Panc1 (cell line): Measurements from ENCODE around the gene JUN. TPM values are rescaled to one million over a fixed set of nuclear protein-coding genes. Genes with fewer than 3 reads are reported as not detected.

Experiments used
- ATAC-seq: fragments of 200-7000 bp; cut with Tn5 transposase; 2 replicates; pipeline ENCODE4 v1.9.1; 2020; ENCODE audit warnings: mild to moderate bottlenecking, moderate library complexity
- BruUV-seq: library from RNA; stranded (reverse); fragments of 400-500 nt; replicated peaks from 2 replicates; lab custom pipeline; 2021; lab: Mats Ljungman, UMichigan
- CTCF ChIA-PET: fragments of 300-600 bp; sonication (Branson Sonifier 250); formaldehyde crosslinking; loops from one replicate; lab custom pipeline; 2022; ENCODE audit warnings: antibody characterized with exemption; lab: Charles Lee
- POLR2A ChIA-PET: fragments of 300-600 bp; sonication (Branson Sonifier 250); formaldehyde crosslinking; loops from one replicate; lab custom pipeline; 2022; ENCODE audit warnings: antibody characterized with exemption; lab: Charles Lee
- DNase-seq: peaks from one replicate; pipeline ENCODE4 v3.0.0-alpha.2; 2010; ENCODE audit warnings: low read depth, low spot score
- H3K27ac ChIP-seq: 2 replicates; pipeline ENCODE4 v1.5.1; 2011; ENCODE audit warnings: mild to moderate bottlenecking, low read length, inconsistent platforms
- H3K27me3 ChIP-seq: fragments of 200-500 bp; sonication (Bioruptor generic); 2 replicates; pipeline ENCODE4 v1.6.0; 2014; ENCODE audit warnings: low read length, inconsistent platforms; ENCODE audit not compliant: control insufficient read depth, insufficient read depth
- H3K36me3 ChIP-seq: fragments of 200-500 bp; sonication (Bioruptor generic); 2 replicates; pipeline ENCODE4 v1.5.1; 2014; ENCODE audit warnings: inconsistent platforms, mild to moderate bottlenecking, low read length, moderate library complexity; ENCODE audit not compliant: control insufficient read depth, insufficient read depth
- H3K4me1 ChIP-seq: 2 replicates; pipeline ENCODE4 v1.5.1; 2011; ENCODE audit warnings: inconsistent platforms, mild to moderate bottlenecking, low read length, moderate library complexity; ENCODE audit not compliant: control insufficient read depth, insufficient read depth
- H3K4me3 ChIP-seq, 2 experiments: 2 replicates each; pipeline ENCODE4 v1.5.1; 2011 to 2012; ENCODE audit warnings: low read depth in 2 of 2, low read length in 2 of 2, mild to moderate bottlenecking in 2 of 2, inconsistent platforms in 1 of 2, moderate library complexity in 1 of 2
- H3K9me3 ChIP-seq: fragments of 200-500 bp; sonication (Bioruptor generic); 2 replicates; pipeline ENCODE4 v1.5.1; 2014; ENCODE audit warnings: low read depth, mild to moderate bottlenecking, inconsistent platforms, low read length, moderate library complexity; ENCODE audit not compliant: control insufficient read depth, insufficient read depth
- POLR2AphosphoS5 ChIP-seq: IDR thresholded peaks from 2 replicates; pipeline ENCODE4 v1.6.1; 2012; ENCODE audit warnings: mild to moderate bottlenecking, low read depth, low read length, moderate library complexity
- SIN3A ChIP-seq: IDR thresholded peaks from 2 replicates; pipeline ENCODE4 v1.6.1; 2012; ENCODE audit warnings: low read depth, mild to moderate bottlenecking, low read length, moderate library complexity, borderline replicate concordance; ENCODE audit not compliant: insufficient read depth
- TCF7L2 ChIP-seq: IDR thresholded peaks from 2 replicates; pipeline ENCODE4 v1.6.1; 2011; ENCODE audit warnings: mild to moderate bottlenecking, low read depth, low read length, inconsistent platforms
- in situ Hi-C: cut with HindIII; loops from 2 replicates; pipeline ENCODE4 v1.10.0; 2016; ENCODE audit warnings: low sequenced_read_pairs, low pct_unique_long_range_greater_than_20kb
- intact Hi-C: fragments of 100-400 bp; cut with micrococcal nuclease; formaldehyde crosslinking; loops from one replicate; pipeline ENCODE4 v1.10.0; 2022; ENCODE audit not compliant: unreplicated experiment
- total RNA-seq: library from RNA; stranded (reverse); gene quantifications from one replicate; pipeline ENCODE4 v1.2.1, GENCODE V29; 2021; ENCODE audit not compliant: unreplicated experiment
- TF ChIP-seq, protein P1 (sequence below), 2 experiments: IDR thresholded peaks; 2 replicates each; pipeline ENCODE4 v1.6.1; 2011 to 2012; ENCODE audit warnings: low read depth in 2 of 2, control low read depth in 1 of 2, low read length in 1 of 2, mild to moderate bottlenecking in 1 of 2, moderate library complexity in 1 of 2; ENCODE audit not compliant: insufficient read depth in 1 of 2
- TF ChIP-seq, protein P2 (sequence below): fragments of 450-650 bp; IDR thresholded peaks from 2 replicates; pipeline ENCODE4 v1.5.1; 2017; ENCODE audit warnings: mild to moderate bottlenecking

Gene JUN
- total RNA-seq, 1 experiment from 2014 or later: 70.0 TPM

DNA sequence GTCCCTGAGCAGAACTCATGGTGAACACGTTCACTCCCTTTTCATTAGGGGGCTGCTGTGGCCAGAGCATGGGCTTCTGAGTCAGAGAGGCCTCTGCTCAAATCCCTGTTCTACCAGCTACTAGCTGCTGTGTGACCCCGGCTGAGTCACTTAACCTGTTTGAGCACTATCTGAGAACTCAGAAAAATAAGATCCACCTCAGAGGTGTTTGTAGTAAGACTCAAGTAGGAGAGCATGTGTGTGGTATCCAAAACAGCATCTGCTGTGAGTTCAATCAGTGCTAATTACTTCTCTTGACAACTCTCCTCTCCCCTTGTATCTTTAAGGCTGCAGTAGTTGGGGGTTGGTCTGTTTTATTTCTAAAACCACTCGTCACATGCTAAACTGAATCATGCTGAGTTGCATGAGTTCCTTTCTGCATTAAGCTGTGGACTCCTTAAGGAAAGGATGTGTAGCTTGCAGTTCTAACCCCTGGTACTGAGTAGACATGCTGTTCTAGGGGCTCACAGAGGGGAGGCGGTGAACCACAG is 39.7 kb upstream of the JUN start:
- H3K27me3 ChIP-seq: no peaks in the 10 kb centered on the region
- H3K4me1 ChIP-seq: peaks cover 8% of the 10 kb centered on the region
- ATAC-seq (peak; percentile 79), DNase-seq (peak; percentile 72)
- no TSS peak for BruUV-seq
- no peaks in the 10 kb centered on the region for H3K36me3 ChIP-seq
- intact Hi-C loops (no loop called here), in situ Hi-C loops (no loop called here)
- ChIA-PET POLR2A (no interaction called here), CTCF (no interaction called here)
- peak overlapping the region; percentile 59 for H3K27ac ChIP-seq
- no peak overlapping the region for H3K4me3 ChIP-seq
- peaks cover 22% of the 10 kb centered on the region; the same call in 1 of the 2 replicates for H3K9me3 ChIP-seq
- TF ChIP-seq POLR2AphosphoS5 (no peak), SIN3A (no peak), TCF7L2 (no peak)
- TF ChIP-seq, protein P1, sequence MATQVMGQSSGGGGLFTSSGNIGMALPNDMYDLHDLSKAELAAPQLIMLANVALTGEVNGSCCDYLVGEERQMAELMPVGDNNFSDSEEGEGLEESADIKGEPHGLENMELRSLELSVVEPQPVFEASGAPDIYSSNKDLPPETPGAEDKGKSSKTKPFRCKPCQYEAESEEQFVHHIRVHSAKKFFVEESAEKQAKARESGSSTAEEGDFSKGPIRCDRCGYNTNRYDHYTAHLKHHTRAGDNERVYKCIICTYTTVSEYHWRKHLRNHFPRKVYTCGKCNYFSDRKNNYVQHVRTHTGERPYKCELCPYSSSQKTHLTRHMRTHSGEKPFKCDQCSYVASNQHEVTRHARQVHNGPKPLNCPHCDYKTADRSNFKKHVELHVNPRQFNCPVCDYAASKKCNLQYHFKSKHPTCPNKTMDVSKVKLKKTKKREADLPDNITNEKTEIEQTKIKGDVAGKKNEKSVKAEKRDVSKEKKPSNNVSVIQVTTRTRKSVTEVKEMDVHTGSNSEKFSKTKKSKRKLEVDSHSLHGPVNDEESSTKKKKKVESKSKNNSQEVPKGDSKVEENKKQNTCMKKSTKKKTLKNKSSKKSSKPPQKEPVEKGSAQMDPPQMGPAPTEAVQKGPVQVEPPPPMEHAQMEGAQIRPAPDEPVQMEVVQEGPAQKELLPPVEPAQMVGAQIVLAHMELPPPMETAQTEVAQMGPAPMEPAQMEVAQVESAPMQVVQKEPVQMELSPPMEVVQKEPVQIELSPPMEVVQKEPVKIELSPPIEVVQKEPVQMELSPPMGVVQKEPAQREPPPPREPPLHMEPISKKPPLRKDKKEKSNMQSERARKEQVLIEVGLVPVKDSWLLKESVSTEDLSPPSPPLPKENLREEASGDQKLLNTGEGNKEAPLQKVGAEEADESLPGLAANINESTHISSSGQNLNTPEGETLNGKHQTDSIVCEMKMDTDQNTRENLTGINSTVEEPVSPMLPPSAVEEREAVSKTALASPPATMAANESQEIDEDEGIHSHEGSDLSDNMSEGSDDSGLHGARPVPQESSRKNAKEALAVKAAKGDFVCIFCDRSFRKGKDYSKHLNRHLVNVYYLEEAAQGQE (IDR thresholded peaks at IDR 0.05; ENCODE audit: insufficient read depth in 1 of 2, low read depth in 2 of 2, low read length in 1 of 2): no peak
- TF ChIP-seq, protein P2, sequence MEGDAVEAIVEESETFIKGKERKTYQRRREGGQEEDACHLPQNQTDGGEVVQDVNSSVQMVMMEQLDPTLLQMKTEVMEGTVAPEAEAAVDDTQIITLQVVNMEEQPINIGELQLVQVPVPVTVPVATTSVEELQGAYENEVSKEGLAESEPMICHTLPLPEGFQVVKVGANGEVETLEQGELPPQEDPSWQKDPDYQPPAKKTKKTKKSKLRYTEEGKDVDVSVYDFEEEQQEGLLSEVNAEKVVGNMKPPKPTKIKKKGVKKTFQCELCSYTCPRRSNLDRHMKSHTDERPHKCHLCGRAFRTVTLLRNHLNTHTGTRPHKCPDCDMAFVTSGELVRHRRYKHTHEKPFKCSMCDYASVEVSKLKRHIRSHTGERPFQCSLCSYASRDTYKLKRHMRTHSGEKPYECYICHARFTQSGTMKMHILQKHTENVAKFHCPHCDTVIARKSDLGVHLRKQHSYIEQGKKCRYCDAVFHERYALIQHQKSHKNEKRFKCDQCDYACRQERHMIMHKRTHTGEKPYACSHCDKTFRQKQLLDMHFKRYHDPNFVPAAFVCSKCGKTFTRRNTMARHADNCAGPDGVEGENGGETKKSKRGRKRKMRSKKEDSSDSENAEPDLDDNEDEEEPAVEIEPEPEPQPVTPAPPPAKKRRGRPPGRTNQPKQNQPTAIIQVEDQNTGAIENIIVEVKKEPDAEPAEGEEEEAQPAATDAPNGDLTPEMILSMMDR: no peak

DNA sequence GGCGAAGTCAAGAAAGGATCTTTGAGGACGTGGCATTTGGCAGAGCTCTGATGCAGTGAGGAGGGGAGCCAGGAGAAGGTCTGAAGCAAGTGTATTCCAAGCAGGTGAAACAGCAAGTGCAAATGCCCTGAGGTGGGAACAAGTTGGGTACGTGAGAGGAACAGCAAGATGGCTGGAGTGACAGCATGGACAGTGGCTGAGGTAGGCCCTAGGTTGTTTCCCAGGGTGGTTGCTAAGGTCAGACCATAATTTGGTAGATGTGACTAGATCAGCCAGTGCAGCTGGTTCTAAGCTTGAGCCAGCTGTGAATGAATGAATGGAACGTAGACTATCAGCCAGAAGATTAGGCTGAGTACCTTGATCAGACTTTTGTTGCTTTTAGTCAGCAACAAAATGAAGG is 37.5 kb upstream of the JUN start:
- no peak for ATAC-seq
- TF ChIP-seq TCF7L2 (no peak), SIN3A (no peak), POLR2AphosphoS5 (no peak)
- TF ChIP-seq, protein P1 (IDR thresholded peaks at IDR 0.05; ENCODE audit: insufficient read depth in 1 of 2, low read depth in 2 of 2, low read length in 1 of 2): no peak
- TF ChIP-seq, protein P2: no peak
- in situ Hi-C loops: no loop called here

More for the DNA sequence above, 37.5 kb upstream of the JUN start:
- intact Hi-C loops: no loop called here
- no TSS peak for BruUV-seq
- H3K4me3 ChIP-seq: no peak overlapping the region
- no peak for DNase-seq
- H3K36me3 ChIP-seq: no peaks in the 10 kb centered on the region
- no peaks in the 10 kb centered on the region for H3K27me3 ChIP-seq
- H3K4me1 ChIP-seq: peaks cover 28% of the 10 kb centered on the region
- H3K9me3 ChIP-seq: peaks cover 3% of the 10 kb centered on the region; the same call in 1 of the 2 replicates
- POLR2A ChIA-PET: no interaction called here
- CTCF ChIA-PET: interaction anchor here (0.6 kb wide), 1 partner anchor 1516 kb away, joined by 14 read pairs; no protein-coding TSS in a partner anchor
- no peak overlapping the region; the same call in 1 of the 2 replicates for H3K27ac ChIP-seq
